Thoracic aorta (tissue), 2 donors: Measurements from ENCODE around the gene HOXC11. TPM values are rescaled to one million over a fixed set of nuclear protein-coding genes. Genes with fewer than 3 reads are reported as not detected.

Source experiments
- ATAC-seq: fragments of 150-250 bp; one replicate; pipeline ENCODE4 v1.8.0; 2017; ENCODE audit warnings: low read depth; ENCODE audit not compliant: insufficient number of reproducible peaks, low FRiP score
- DNase-seq: peaks from one replicate; pipeline ENCODE4 v3.0.0-alpha.2; 2020; ENCODE audit warnings: low spot score
- H3K27ac ChIP-seq, 2 donors: fragments of 200-600 bp; sonication (generic); 1 replicate in 1 of 2; 2 replicates in 1 of 2; pipeline ENCODE4 v1.5.1; 2016; ENCODE audit warnings: mild to moderate bottlenecking in 2 of 2, moderate library complexity in 2 of 2
- H3K27me3 ChIP-seq: fragments of 200-600 bp; sonication (generic); replicated peaks from 2 replicates; pipeline ENCODE4 v1.6.0; 2016; ENCODE audit warnings: mild to moderate bottlenecking; ENCODE audit not compliant: insufficient read depth
- H3K36me3 ChIP-seq: fragments of 200-600 bp; sonication (generic); one replicate; pipeline ENCODE4 v1.5.1; 2016
- H3K4me1 ChIP-seq, 2 donors: fragments of 200-600 bp; sonication (generic); 1 replicate in 1 of 2; 2 replicates in 1 of 2; pipeline versions ENCODE4 v1.5.1 to v1.6.0; 2016; ENCODE audit warnings: low read depth in 2 of 2, mild to moderate bottlenecking in 1 of 2; ENCODE audit not compliant: control insufficient read depth in 1 of 2
- H3K4me3 ChIP-seq: fragments of 200-600 bp; sonication (generic); 2 replicates; pipeline ENCODE4 v1.5.1; 2016; ENCODE audit warnings: mild to moderate bottlenecking
- H3K9me3 ChIP-seq: fragments of 200-600 bp; sonication (generic); 2 replicates; pipeline ENCODE4 v1.5.1; 2016
- total RNA-seq, 2 donors: library from RNA; depleted of rRNA; stranded (reverse); fragments of >200 nt; gene quantifications; one replicate each; pipeline versions ENCODE4 v1.1.0 to v1.2.3, GENCODE V29; 2016
- TF ChIP-seq, protein P1 (sequence below): fragments of 200-600 bp; sonication (generic); IDR thresholded peaks from one replicate; pipeline ENCODE4 v1.5.1; 2019; ENCODE audit warnings: antibody characterized with exemption

HOXC11 gene
- total RNA-seq, 2 donors from 2014 or later, result not detected

DNA sequence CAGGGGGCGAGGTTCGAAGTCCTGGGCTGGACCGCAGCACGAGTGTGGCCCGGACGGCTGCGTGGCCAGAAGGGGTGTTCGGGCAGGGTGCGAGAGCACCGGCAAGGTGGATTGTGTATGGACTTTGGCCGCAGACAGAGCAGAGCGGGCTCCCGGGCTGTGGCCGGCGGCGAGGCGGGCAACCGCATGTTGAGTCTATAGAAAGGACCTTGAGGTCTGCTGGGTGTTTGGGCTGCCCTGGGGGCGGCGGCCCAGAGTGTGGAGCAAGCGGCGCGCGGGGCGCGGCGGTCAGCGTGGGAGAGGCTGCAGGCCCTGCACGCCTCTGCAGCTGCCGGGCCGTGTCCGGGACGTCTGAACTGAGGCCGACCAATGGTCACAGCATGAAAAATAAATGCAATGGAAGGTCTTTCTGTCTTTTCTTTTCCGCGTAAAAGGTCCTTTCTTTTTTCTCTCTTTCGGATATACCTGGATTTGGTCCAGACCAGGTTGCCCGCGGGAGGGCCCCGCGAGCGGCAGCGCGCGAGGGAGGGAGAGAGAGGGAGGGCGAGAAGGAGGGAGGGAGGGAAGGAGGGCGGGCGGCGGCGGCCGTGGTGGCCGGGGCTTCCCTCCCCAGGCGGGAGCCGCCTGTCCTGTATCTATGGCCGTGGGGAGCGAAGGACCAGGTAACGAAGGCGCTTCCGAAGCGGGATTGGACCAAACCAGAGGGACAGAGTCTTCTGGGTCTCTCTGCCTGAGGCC, 21.5 kb downstream of the HOXC11 start:
- peaks cover 15 to 28% of the 10 kb centered on the region in 2 donors for H3K4me1 ChIP-seq
- no peak for ATAC-seq
- peaks cover 50% of the 10 kb centered on the region for H3K27me3 ChIP-seq
- no peaks in the 10 kb centered on the region for H3K9me3 ChIP-seq
- no peak overlapping the region for H3K27ac ChIP-seq
- DNase-seq, result no peak
- H3K36me3 ChIP-seq, result no peaks in the 10 kb centered on the region
- TF ChIP-seq, protein P1, sequence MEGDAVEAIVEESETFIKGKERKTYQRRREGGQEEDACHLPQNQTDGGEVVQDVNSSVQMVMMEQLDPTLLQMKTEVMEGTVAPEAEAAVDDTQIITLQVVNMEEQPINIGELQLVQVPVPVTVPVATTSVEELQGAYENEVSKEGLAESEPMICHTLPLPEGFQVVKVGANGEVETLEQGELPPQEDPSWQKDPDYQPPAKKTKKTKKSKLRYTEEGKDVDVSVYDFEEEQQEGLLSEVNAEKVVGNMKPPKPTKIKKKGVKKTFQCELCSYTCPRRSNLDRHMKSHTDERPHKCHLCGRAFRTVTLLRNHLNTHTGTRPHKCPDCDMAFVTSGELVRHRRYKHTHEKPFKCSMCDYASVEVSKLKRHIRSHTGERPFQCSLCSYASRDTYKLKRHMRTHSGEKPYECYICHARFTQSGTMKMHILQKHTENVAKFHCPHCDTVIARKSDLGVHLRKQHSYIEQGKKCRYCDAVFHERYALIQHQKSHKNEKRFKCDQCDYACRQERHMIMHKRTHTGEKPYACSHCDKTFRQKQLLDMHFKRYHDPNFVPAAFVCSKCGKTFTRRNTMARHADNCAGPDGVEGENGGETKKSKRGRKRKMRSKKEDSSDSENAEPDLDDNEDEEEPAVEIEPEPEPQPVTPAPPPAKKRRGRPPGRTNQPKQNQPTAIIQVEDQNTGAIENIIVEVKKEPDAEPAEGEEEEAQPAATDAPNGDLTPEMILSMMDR, result no peak
- H3K4me3 ChIP-seq, result peak overlapping the region; percentile 66

DNA sequence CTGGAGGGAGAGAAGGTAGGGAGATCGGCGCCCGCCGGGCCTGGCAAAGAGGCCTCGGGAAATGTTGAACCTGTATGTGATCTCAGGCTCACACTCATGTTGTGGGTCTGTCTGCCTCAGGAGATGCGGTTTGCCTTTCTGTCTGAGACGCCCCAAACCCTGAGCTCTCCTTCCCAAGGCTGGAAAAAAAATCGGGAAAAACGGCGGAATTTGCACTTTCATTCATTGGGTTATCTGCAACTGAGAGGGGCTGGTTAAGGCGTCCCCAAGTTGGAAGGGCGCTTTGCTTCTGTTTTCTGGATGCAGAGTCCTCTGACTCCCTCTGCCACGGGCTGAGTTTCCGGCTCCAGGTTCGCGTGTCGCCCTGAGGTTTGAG, 22.1 kb downstream of the HOXC11 start:
- DNase-seq (no peak), ATAC-seq (no peak)
- TF ChIP-seq, protein P1, result no peak

DNA sequence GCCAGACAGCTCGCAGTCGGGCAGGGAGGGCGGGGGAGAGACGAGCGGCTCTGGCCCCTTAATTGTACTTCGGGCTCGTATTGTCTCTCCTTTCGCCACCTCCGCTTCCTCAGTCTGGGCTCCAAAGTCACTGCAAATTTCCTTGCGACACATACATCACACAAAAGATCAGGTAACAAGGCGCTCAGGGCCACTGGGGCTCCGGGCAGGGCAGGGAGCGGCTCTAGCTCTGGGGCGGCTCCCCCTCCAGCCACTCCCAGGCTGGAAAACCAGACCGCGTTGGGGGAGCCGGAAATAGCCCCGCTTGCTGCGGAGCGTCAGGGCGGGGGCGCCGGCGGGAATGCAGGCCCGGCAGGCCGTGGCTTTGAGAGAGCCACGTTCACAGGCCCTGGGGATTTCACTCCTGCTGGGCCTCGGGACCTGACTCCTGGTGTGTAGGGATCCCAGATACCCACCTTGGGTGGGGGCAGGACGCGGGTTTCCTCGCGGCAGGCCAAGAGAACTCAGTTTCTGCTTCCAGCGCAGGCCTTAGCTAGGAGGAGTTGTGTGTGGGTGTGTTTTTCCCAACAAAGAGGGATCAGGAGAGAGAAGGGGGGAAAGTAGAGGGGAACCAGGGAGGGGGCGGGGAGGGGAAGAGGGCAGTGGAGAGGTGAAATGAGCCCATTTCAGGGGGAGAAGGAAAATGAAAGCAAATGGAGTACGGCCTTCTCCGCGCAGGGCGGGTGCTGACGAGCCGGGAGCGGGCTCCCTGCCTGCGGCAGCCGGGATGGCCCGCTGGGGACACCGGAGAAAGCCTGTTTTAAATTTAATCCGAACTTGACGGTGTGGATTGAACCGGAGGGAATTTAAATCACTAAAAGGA, 22.7 kb downstream of the HOXC11 start:
- ATAC-seq (no peak), DNase-seq (no peak)
- Histone ChIP-seq H3K27me3 (peaks cover 50% of the 10 kb centered on the region), H3K9me3 (no peaks in the 10 kb centered on the region), H3K4me3 (peak overlapping the region; percentile 66), H3K27ac (no peak overlapping the region), H3K4me1 (peaks cover 26 to 36% of the 10 kb centered on the region in 2 donors), H3K36me3 (no peaks in the 10 kb centered on the region)
- TF ChIP-seq, protein P1, result no peak

More for the DNA sequence above, 22.1 kb downstream of the HOXC11 start:
- H3K36me3 ChIP-seq, result no peaks in the 10 kb centered on the region
- H3K27ac ChIP-seq, result no peak overlapping the region
- H3K27me3 ChIP-seq, result peaks cover 50% of the 10 kb centered on the region
- H3K4me1 ChIP-seq, result peaks cover 20 to 32% of the 10 kb centered on the region in 2 donors
- no peaks in the 10 kb centered on the region for H3K9me3 ChIP-seq
- peak overlapping the region; percentile 66 for H3K4me3 ChIP-seq

DNA sequence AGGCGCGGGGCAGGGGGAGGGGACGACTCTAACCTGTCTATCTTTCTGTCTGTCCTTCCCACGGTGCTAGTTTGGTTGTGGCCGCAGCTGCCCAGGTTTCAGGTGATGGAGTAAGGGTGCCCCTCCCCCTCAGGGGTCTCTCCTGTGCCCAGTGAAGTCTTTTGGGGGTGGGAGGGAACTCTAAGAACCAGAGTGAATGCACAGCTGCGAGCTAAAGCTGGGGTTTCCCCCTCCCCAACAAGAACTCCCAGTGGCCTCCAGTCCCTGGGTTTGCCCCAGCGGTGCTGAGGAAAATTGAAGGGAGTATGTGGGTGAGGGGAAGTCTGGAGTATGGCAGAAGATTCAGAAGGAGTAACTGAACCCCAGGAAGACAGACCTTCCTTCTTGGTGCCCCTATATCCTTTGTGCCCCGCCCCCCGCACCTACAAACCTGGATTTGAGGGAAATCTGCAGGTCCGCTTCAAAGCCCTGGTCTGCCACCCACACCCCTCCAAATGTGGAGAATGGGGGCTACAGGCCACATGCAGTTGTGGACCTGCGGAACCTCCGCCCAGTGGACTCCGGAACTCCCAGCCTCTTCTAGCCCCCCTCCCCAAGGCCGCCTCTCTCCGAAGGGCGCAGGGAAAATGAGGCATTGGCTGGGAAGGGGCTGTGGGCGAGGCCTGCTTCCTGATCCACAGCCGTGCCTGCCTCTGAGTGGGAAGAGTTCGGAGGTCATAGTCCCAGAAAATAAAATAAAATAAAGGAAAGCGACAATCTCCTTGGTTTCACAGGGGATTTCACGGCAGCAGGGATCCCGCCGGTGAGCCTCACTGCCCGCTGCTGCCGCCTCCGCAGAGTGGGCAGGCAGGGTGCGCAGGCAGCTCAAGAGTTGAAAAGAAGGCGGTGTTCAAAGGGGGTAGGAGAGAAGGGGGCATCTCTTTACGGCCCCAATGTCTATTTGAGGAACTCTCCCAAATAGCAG, 23.6 kb downstream of the HOXC11 start:
- peaks cover 27 to 30% of the 10 kb centered on the region in 2 donors for H3K4me1 ChIP-seq
- H3K36me3 ChIP-seq, result no peaks in the 10 kb centered on the region
- DNase-seq, result no peak
- H3K27me3 ChIP-seq, result peaks cover 54% of the 10 kb centered on the region
- TF ChIP-seq, protein P1, result no peak
- no peak overlapping the region for H3K27ac ChIP-seq
- peak overlapping the region; percentile 66 for H3K4me3 ChIP-seq
- no peaks in the 10 kb centered on the region for H3K9me3 ChIP-seq
- ATAC-seq, result no peak
